ENCODE measurements around the gene CCL23.
"Not testable (repeated sequence)": the region's sequence is repeated elsewhere in the genome, so short reads cannot be mapped to it uniquely, and the experiment has no call there.

Gene CCL23, protein sequence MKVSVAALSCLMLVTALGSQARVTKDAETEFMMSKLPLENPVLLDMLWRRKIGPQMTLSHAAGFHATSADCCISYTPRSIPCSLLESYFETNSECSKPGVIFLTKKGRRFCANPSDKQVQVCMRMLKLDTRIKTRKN

DNA sequence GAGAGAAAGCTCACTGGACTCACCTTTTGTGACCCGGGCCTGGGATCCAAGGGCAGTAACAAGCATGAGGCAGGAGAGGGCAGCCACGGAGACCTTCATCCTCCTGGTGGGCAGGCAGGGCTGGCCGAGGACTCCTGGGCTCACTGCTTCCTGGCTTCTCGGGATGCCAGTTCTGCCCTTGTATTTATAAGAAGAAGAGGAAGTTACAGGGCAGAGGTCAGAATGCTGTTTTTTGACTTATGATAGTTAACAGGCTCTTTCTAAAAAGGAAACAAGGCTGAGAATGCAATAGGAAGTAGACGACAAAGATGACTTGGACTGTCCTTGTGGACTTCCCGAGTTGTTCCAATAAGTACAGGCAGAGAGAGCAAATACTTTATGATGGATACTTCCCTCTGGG lies at the start of gene CCL23:
Gene CCL23 (minus strand): TSS at position 174 of the 400 bp plus-strand sequence. CDS start 75 bp downstream, at position 99.
- DNase-seq: no peak

DNA sequence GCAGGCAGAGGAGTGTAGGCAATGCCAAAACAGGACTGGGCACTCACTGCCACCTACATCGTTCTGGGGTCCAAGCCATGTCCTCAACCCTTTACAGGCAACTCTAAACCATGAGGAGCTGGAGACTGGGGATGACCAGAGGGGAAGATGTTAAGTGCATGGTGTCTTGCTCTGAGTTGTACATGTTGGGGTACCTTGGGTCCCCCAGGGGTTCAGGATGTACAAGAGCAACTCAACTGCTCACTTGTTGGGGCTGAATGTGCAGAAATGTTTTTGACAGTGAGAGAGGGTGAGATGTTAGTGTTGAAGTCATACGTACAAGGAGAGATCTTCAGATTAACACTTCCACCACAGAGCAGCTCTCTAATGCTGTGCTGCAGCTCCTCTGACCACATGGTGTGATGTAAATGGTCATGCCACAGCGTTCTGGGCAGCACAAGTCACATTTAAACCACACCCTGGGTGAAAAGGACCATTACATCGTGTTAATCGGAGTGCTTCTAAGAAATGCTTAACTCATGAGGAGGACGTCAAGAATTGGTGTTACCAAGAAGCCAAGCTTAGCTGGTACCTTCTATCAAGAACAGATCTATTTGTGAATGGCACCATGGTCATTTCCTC lies 48.7 kb upstream of the CCL23 start:
- DNase-seq: no peak

GRCh38 chr17:36063786-36064541 lies 46.2 kb upstream of the CCL23 start, which contains the start of gene CCL18:
Gene CCL18 (plus strand): TSS chr17:36064272. CDS start chr17:36064343, 71 bp downstream.
- no peak for DNase-seq

DNA sequence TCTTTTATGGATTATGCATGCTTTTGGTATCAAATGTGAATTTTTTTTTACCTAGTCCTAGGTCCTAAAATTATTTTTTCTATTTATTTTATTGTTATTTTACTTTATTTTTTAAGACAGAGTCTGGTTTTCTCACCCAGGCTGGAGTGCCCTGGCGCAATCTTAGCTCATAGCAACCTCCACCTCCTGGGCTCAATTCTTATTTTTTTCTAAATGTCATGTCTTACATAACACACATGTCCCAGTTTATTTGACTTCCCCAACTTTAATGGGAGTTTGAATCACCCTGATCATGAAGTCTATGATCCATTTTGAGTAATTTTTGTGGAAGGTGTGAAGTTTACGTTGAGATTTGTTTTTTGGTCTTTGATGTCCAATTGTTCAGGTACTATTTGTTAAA lies 43.0 kb upstream of the CCL23 start:
- DNase-seq: no peak

- no peak for DNase-seq
These were observed 41.6 kb upstream of the CCL23 start for GRCh38 chr17:36059406-36059805.

GRCh38 chr17:36057911-36058310 lies 40.1 kb upstream of the CCL23 start:
- DNase-seq: no peak

DNA sequence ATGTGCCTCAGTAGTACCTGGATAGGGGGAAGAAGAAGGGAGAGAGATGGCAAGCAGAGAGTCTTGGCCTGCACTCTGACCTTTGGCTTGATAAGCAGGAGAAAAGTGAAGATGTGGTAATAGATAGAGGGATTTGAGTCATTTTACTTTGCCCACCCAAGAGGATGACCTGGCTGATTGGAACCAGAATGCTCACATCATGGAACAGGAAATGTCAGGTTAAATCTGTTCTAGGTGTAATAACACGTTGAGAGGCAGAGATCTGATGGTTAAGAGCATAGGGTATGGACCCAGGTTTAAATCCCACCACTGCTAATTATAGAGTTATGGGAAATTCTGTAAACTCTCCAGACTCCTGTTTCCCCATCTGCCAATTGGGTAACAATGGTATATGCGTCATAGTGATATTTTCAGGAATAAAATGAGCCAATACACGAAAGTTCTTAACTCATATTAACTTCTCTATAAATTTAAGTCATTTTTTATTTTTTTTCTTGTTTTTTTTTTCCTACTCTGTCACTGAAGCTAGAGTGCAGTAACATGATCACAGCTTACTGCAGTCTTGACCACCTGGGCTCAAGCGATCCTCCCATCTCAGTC lies 38.2 kb upstream of the CCL23 start:
- no peak for DNase-seq

DNA sequence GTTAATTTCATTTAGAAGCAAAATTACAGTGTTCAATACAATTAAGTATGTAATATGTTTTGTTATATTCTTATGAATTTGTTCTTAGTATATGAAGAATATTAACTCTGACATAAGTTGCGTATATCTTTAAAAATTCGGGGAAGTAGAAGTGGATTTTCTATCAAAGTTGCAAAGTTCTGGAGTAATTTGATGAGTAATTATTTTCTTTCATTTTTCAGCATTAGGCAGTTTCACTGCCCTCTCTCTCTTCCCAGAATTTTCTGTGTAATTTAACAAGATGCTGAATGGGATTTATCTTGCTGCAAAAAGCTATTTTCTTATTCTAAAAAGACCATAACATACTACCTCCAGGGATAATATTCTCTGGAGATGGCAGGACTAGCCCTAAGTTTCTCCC lies 37.4 kb upstream of the CCL23 start:
- no peak for DNase-seq

DNA sequence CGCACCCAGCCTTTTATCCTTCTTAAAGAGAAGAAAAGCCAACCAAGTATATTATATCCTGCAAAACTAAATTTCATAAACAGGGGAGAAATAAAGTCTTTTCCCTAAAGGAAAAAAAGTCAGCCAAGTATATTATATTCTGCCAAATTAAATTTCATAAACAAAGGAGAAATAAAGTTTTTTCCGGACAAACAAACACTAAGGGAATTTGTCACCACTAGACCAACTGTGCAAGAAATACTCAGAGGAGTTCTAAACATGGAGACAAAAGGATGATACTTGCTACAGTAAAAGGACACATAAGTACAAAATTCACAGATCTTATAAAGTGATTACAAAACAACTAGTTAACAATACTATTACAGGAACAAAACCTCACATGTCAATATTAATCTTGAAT lies 31.9 kb upstream of the CCL23 start:
- DNase-seq: no peak

GRCh38 chr17:36048066-36048465 lies 30.3 kb upstream of the CCL23 start:
- no peak for DNase-seq

DNA sequence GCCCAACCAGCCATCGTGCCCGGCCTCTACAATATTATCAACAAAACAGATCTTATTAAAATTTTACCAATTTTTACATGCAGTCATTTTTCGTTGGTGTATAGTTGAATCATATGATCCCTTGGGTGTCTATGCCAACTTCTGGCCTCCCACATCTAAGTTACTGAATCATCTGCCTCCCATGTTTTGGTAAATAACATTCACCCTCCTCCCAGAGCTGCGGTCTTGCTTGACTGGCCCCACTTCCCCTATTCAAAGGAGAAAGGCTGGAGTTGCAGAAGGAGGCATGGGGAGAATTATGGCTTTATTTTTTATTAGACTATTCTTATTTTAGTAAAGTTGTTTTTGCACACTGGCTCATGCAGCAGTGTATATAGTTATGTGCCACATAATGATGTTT lies 18.5 kb upstream of the CCL23 start:
- no peak for DNase-seq

DNA sequence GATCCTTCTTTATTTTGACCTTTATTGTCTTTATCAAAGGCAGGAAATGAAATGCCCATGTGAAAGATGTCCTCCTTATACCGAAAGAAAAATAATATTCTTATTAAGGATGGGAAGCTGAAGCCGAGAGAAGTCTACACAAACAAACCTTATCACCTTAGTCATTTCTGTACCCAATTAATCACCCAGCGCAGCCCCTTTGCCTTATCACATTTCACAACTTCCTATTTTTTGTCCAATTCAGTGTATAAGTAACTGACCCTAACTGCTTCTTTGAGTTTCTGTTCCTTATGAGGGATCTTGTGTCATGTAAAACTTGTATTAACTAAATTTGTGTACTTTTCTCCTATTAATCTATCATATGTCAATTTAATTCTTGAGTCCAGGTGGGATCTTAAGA lies 16.4 kb upstream of the CCL23 start:
- no peak for DNase-seq

DNA sequence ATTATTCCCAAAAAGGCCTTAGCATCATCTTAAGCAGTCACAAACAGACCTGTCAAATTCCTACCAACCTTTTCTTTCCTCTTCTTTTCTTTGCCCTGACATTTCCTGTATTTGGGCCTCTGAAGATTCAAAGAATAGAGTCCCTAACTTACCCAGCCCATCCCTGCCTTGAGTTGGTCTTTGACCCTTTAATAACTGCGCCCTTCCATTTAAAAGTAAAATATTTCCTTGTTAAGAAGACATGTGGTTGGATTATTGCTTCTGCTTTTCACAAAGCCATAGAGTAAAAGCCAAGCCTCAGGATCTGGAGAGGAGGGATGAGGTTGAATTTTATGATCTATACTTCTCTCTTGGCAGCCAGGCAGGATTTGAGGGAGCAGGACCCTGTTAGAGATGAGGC lies 13.2 kb upstream of the CCL23 start:
- DNase-seq: no peak

DNA sequence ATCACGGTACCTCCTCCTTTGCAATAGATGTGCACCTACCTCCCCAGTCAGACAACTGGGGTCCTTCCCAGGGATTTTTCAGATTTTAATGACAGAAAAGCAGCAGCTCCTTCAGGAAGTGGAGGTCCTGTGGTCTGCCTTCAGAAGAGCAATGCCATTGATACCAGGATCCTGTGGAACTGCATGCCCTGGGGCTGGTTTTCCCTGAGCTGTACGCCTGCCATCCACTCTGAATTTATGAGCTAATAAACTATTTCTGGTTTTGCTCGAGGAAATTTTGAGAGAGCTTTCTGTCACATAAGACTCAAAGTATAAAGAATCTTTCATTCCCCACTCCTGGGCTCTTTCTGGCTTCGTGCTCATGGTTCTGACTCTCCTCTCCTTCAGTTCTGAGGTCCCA lies 10.0 kb upstream of the CCL23 start:
- no peak for DNase-seq

- DNase-seq: no peak
These were observed 6.5 kb upstream of the CCL23 start for GRCh38 chr17:36024106-36024869.

DNA sequence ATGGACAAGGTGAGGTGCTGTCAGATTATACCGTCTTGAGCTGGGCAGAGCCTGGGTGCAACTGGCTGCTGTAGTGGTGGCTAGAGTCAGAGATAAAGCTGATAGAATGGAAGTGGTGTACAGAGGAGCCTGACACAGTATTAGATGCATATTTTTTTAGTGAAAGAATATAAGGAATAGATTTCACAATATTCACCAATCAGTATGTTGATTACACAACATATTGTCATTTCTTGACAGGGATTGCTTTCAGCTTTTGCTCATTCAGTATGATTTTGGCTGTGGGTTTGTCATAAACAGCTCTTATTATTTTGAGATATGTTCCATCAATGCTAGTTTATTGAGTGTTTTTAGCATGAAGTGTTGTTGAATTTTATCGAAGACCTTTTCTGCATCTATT lies 1.7 kb upstream of the CCL23 start:
- no peak for DNase-seq

GRCh38 chr17:36016555-36016954 lies 1.2 kb downstream of the CCL23 start:
- no peak for DNase-seq

DNA sequence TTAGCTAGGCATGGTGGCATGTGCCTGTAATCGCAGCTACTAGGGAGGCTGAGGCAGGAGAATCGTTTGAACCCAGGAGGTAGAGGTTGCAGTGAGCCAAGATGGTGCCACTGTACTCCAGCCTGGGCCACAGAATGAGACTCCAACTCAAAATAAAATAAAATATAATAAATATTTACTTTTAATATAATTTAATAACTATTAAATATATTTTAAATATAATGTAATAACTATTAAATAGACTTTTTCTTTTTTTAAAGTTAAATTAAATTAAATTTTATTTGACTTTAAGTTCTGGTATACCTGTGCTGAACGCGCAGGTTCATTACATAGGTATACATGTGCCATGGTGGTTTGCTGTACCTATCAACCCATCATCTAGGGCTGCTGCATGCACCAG lies 1.9 kb downstream of the CCL23 start:
- not testable (repeated sequence) for DNase-seq

DNA sequence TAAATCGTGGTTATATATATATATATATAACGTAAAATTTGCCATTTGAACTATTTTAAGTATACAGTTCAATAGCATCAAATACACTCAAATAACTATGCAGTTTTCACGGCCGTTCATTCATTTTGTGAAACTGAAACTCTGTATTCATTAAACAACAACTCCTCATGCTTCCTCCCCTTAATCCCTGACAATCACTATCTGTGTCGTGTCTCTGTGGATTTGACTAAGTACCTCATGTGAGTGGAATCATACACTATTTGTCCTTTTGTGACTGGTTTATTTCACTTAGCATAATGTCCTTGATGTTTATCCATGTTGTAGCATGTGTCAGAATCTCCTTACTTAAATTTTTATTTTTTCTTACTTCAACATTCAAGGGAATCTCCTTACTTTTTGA lies 2.8 kb downstream of the CCL23 start:
- DNase-seq: no peak

DNA sequence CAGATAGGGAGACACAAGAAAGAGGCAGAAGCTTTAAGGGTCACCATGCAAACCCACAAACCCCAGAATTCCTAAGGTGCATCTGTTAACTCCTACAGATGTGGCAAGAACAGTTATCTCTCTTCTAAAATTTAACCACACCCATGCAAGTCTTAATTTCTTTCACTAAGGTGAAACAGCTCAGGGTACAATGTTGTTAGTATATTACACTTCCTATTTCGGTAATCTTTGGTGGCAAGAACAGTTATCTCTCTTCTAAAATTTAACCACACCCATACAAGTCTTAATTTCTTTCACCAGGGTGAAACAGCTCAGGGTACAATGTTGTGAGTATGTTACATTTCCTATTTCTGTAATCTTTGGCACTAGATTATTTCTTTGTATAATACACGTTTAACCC lies 6.6 kb downstream of the CCL23 start:
- DNase-seq: no peak

- DNase-seq: no peak
These were observed 8.6 kb downstream of the CCL23 start for GRCh38 chr17:36008998-36009665.

DNA sequence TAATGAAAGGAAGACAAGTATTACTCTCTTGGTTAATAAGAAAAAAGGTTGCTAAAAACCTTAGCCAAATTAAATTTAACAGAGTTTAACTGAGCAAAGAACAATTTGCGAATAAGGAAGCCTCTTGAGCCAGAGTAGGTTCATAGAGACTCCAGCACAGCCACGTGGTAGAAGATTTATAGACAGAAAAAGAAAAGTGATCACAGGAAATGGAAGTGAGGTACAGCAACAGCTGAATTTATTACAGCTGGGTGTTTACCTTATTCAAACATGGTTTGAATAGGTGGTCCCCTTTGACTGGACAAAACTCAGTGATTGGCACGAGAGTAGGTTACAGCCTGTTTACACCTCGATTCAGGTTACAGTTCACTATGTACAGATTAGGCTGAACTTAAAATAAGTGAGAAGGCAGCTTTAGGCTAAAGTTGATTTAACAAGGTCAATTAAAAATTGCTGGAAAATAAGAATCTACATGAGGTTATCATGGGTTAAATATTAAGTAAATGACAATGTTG lies 13.1 kb downstream of the CCL23 start:
- no peak for DNase-seq
